ENCODE data around the gene GGNBP2. TPM values are rescaled to one million over a fixed set of nuclear protein-coding genes. Genes with fewer than 3 reads are reported as not detected.

GGNBP2 gene, protein sequence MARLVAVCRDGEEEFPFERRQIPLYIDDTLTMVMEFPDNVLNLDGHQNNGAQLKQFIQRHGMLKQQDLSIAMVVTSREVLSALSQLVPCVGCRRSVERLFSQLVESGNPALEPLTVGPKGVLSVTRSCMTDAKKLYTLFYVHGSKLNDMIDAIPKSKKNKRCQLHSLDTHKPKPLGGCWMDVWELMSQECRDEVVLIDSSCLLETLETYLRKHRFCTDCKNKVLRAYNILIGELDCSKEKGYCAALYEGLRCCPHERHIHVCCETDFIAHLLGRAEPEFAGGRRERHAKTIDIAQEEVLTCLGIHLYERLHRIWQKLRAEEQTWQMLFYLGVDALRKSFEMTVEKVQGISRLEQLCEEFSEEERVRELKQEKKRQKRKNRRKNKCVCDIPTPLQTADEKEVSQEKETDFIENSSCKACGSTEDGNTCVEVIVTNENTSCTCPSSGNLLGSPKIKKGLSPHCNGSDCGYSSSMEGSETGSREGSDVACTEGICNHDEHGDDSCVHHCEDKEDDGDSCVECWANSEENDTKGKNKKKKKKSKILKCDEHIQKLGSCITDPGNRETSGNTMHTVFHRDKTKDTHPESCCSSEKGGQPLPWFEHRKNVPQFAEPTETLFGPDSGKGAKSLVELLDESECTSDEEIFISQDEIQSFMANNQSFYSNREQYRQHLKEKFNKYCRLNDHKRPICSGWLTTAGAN
- total RNA-seq, result 70.2 and 75.3 TPM in 2 replicates

GRCh38 chr17:36544307-36545076 is at the start of gene GGNBP2:
Gene GGNBP2 (plus strand): TSS chr17:36544919. CDS start chr17:36545725, 806 bp downstream.
- Mint-ChIP-seq H3K4me1 (peaks cover 25% of the 10 kb centered on the region), H3K27ac (peak within 1 kb of the TSS; percentile 99), H3K4me3 (peak within 1 kb of the TSS; percentile 98), H3K27me3 (no peaks in the 10 kb centered on the region), H3K9me3 (no peaks in the 10 kb centered on the region), H3K36me3 (ENCODE audit: low read depth) (peaks cover 33% of the 10 kb centered on the region)
- intact Hi-C loops (cut with micrococcal nuclease), result loop anchor here (1.0 to 10.0 kb wide), 6 partner anchors 9 to 960 kb away; partner anchors contain the start of genes AATF, AP2B1, MRM1 and ZNHIT3
- DNase-seq, result peak; percentile 97

DNA sequence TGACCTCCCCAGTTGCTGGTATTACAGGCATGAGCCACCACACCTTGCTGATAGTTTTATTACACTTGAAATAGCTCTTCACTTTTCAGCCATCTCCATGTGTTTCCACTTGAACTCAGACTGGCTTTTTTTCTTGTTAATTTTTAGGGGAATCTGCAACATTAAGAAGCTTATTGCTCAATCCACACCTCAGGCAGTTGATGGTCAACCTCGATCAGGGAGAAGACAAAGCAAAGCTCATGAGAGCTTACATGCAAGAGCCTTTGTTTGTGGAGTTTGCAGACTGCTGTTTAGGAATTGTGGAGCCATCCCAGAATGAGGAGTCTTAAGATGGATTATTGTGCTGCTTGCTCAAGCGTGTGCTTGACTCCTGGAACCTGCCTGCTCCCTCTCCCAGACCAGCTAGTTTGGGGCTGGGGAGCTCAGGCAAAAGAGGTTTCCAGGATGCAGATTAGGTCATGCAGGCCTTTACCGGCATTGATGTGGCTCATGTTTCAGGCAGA is 49.6 kb upstream of the GGNBP2 start:
- Mint-ChIP-seq H3K4me1 (peaks cover 2% of the 10 kb centered on the region), H3K27me3 (no peaks in the 10 kb centered on the region), H3K4me3 (no peak overlapping the region), H3K36me3 (ENCODE audit: low read depth) (peaks cover 56% of the 10 kb centered on the region), H3K9me3 (no peaks in the 10 kb centered on the region), H3K27ac (no peak overlapping the region)
- no peak for DNase-seq
- intact Hi-C loops (cut with micrococcal nuclease), result no loop called here

DNA sequence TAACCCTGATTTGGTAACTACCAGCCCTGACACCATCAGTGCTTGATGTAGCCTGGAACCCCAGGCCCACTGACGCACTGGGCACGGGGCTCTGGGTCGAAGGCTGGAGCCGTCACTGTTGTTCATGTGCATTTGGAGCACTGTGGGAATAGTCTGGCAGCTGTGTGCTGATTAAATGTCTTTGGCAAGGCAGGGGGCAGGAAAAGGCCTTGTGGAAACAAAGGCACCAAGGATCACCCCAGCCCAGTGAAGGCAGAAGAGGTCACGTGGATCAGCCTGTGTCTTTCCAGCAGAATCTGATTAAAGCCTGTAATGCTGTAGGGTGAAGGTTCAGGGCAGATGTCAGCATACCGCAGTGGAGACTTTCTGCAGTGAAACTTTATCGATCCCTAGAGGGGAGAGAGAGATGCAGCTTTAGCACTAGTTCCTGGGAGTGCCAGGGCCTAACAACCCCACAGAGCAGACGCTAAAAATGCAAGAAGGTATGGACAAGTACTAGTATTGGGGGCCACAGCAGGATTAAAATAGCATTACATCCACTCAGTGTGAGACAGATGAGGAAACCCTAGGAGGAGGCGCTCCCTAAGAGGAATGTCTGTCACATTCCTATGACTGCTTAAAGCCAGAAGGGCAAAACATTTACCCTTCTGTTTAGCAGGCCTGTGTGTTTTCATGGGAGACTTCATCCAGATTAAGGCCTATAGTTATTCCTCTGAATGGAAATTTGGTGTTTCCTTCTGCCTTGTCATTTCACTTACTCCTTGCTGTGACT is 48.5 kb upstream of the GGNBP2 start:
- Mint-ChIP-seq H3K9me3 (no peaks in the 10 kb centered on the region), H3K4me1 (peaks cover 2% of the 10 kb centered on the region), H3K27ac (no peak overlapping the region), H3K36me3 (ENCODE audit: low read depth) (peaks cover 60% of the 10 kb centered on the region), H3K27me3 (no peaks in the 10 kb centered on the region), H3K4me3 (no peak overlapping the region)
- no peak for DNase-seq
- intact Hi-C loops (cut with micrococcal nuclease), result no loop called here

DNA sequence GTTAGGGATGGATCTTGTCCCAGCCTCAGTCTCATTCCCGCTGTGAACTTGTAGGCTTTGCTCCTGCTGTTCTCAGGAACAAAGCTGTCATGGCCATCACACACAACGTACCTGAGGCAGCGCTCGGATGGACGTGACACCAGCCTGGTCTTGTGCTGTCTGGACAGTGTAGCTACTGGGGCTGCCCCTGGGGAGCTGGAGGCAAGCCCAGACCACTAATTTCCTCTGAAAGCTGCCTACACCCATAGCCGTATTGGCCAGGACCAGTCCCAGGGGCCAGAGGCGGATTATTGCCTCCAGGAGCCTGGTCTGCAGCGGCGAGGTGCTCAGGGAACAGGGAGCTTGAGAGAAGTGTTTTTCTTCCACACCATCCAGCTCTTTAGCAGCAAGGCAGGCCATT is 46.6 kb upstream of the GGNBP2 start:
- Mint-ChIP-seq H3K4me3 (no peak overlapping the region), H3K9me3 (no peaks in the 10 kb centered on the region), H3K27ac (no peak overlapping the region), H3K27me3 (no peaks in the 10 kb centered on the region), H3K4me1 (peaks cover 2% of the 10 kb centered on the region), H3K36me3 (ENCODE audit: low read depth) (peaks cover 57% of the 10 kb centered on the region)
- intact Hi-C loops (cut with micrococcal nuclease), result no loop called here
- DNase-seq, result no peak

DNA sequence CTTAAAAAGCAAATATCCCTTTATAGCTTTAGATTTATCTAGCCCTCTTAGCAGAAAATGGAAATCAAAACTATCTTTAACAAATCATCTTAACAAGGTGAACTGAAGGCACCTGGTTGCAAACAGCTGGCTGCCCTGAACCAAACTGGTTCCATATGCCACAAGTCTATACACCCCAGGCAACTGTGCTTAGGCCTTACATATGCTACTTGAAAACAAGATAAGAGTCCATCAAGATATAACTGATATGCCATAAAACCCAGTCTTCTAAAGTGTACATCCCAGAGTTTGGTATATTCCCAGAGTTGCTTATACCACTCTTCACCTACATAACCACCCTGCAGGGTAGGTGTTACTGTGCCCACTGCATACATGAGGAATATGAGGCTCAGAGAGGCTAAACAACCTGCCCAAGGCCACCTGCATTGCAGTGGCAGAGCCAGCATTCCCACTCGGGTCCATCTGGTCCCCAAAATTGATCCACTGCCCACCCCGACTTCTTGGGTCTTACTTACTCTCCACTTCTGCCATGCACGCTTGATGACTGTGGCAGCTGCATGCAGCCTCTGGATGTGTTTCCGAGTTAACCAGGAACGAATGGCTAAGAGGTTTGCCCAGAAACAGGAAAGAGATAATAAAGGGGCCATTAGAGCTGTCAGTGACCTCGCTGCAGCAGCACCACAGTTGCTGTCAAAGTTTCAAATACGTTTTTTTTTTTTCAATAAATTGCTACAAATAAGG is 46.0 kb upstream of the GGNBP2 start:
- intact Hi-C loops (cut with micrococcal nuclease), result no loop called here
- no peak overlapping the region for H3K27ac Mint-ChIP-seq
- H3K9me3 Mint-ChIP-seq, result no peaks in the 10 kb centered on the region
- peaks cover 62% of the 10 kb centered on the region for H3K36me3 Mint-ChIP-seq (ENCODE audit: low read depth)
- no peak overlapping the region for H3K4me3 Mint-ChIP-seq
- H3K27me3 Mint-ChIP-seq, result no peaks in the 10 kb centered on the region
- DNase-seq, result no peak
- H3K4me1 Mint-ChIP-seq, result peaks cover 6% of the 10 kb centered on the region

- no peaks in the 10 kb centered on the region for H3K9me3 Mint-ChIP-seq
- no peaks in the 10 kb centered on the region for H3K27me3 Mint-ChIP-seq
- no peak overlapping the region for H3K4me3 Mint-ChIP-seq
- no peak overlapping the region for H3K27ac Mint-ChIP-seq
- H3K36me3 Mint-ChIP-seq (ENCODE audit: low read depth), result peaks cover 59% of the 10 kb centered on the region
- intact Hi-C loops (cut with micrococcal nuclease), result no loop called here
- H3K4me1 Mint-ChIP-seq, result peaks cover 6% of the 10 kb centered on the region
- DNase-seq, result no peak
Measured at GRCh38 chr17:36500745-36501225, 43.9 kb upstream of the GGNBP2 start.

GRCh38 chr17:36501351-36501750 is 43.4 kb upstream of the GGNBP2 start:
- Mint-ChIP-seq H3K27me3 (no peaks in the 10 kb centered on the region), H3K36me3 (ENCODE audit: low read depth) (peaks cover 58% of the 10 kb centered on the region), H3K9me3 (no peaks in the 10 kb centered on the region), H3K4me1 (peaks cover 6% of the 10 kb centered on the region), H3K27ac (no peak overlapping the region), H3K4me3 (no peak overlapping the region)
- no peak for DNase-seq
- intact Hi-C loops (cut with micrococcal nuclease), result no loop called here

GRCh38 chr17:36501963-36502362 is 42.8 kb upstream of the GGNBP2 start:
- H3K36me3 Mint-ChIP-seq (ENCODE audit: low read depth), result peaks cover 59% of the 10 kb centered on the region
- peaks cover 6% of the 10 kb centered on the region for H3K4me1 Mint-ChIP-seq
- no peak overlapping the region for H3K27ac Mint-ChIP-seq
- no peaks in the 10 kb centered on the region for H3K9me3 Mint-ChIP-seq
- no peak overlapping the region for H3K4me3 Mint-ChIP-seq
- no peak for DNase-seq
- intact Hi-C loops (cut with micrococcal nuclease), result no loop called here
- no peaks in the 10 kb centered on the region for H3K27me3 Mint-ChIP-seq

DNA sequence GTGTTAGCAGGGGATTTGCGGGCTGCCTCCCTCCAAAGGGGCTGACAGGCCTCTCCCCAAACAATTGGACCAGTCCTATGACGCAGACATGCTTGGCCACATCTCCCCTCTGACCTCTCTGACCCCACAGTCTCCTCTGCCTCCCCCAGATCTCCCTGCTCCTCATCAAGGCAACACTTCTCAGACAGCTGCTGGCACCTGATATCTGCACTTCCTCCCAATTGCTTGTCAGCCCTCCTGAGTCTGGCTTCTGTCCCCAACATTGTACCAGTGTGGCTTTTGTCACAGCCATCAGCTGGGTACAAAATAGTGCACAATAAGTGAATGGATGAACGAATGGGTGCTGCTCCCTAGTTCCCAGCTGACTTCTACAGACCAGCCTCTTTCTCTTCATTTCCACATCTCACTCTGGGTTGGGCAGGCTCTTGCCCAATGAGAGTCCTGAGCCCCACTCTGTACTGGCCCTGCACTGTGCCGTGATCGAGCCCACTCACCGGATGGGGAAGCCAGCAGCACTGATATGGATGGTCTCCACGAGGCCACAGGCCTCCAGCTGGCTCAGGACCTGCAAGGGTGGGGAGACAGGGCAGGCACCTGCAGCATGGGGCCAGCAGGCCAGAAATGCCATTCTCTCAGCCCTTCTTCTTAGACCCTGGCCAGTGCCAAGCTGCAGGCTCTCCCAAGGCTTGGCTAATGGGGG is 41.1 kb upstream of the GGNBP2 start:
- H3K27ac Mint-ChIP-seq, result peak overlapping the region; percentile 57
- no peak overlapping the region for H3K4me3 Mint-ChIP-seq
- intact Hi-C loops (cut with micrococcal nuclease), result no loop called here
- H3K36me3 Mint-ChIP-seq (ENCODE audit: low read depth), result peaks cover 57% of the 10 kb centered on the region
- peaks cover 6% of the 10 kb centered on the region for H3K4me1 Mint-ChIP-seq
- H3K27me3 Mint-ChIP-seq, result no peaks in the 10 kb centered on the region
- no peaks in the 10 kb centered on the region for H3K9me3 Mint-ChIP-seq
- DNase-seq, result no peak

GRCh38 chr17:36504156-36504545 is 40.6 kb upstream of the GGNBP2 start:
- Mint-ChIP-seq H3K9me3 (no peaks in the 10 kb centered on the region), H3K27ac (no peak overlapping the region), H3K4me1 (peaks cover 6% of the 10 kb centered on the region), H3K27me3 (no peaks in the 10 kb centered on the region), H3K36me3 (ENCODE audit: low read depth) (peaks cover 58% of the 10 kb centered on the region), H3K4me3 (no peak overlapping the region)
- DNase-seq, result no peak
- intact Hi-C loops (cut with micrococcal nuclease), result no loop called here

DNA sequence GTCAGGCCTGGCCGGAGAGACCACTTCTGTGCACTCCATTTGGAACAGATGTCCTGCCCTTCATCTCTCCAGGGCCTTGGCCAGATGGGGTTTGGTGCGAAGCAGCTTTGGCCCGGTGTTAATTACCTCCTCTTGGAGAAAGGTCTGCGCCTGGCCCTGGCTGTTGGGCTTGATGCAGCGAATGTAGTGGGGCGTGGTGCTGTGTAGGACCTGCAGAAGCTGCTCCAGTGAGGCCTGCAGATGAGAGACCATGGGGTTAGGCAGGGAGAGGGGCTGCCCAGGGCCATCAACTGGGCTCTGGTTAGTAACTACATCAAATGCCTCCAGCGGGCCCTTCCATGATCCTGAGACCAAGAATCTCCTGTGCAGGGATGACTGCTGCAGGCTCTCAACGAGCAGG is 39.5 kb upstream of the GGNBP2 start:
- Mint-ChIP-seq H3K27me3 (no peaks in the 10 kb centered on the region), H3K36me3 (ENCODE audit: low read depth) (peaks cover 65% of the 10 kb centered on the region), H3K4me1 (peaks cover 6% of the 10 kb centered on the region), H3K9me3 (no peaks in the 10 kb centered on the region), H3K27ac (no peak overlapping the region), H3K4me3 (no peak overlapping the region)
- no peak for DNase-seq
- intact Hi-C loops (cut with micrococcal nuclease), result no loop called here

GRCh38 chr17:36506249-36506826 is 38.4 kb upstream of the GGNBP2 start:
- no peaks in the 10 kb centered on the region for H3K27me3 Mint-ChIP-seq
- no peak overlapping the region for H3K27ac Mint-ChIP-seq
- no peak overlapping the region for H3K4me3 Mint-ChIP-seq
- H3K9me3 Mint-ChIP-seq, result no peaks in the 10 kb centered on the region
- H3K4me1 Mint-ChIP-seq, result peaks cover 6% of the 10 kb centered on the region
- DNase-seq, result no peak
- peaks cover 65% of the 10 kb centered on the region for H3K36me3 Mint-ChIP-seq (ENCODE audit: low read depth)
- intact Hi-C loops (cut with micrococcal nuclease), result no loop called here

All from activated CD4-positive, alpha-beta T cell treated with anti-CD3 and anti-CD28 coated beads, Interleukin-2, amount 10 ng/mL, durations not matched to agents 24 days and 14 days (primary cell).